ENCODE data around the gene ACRBP.
A peak's percentile ranks its signal among the peaks of the same experiment; 100 is the strongest.

Gene ACRBP

DNA sequence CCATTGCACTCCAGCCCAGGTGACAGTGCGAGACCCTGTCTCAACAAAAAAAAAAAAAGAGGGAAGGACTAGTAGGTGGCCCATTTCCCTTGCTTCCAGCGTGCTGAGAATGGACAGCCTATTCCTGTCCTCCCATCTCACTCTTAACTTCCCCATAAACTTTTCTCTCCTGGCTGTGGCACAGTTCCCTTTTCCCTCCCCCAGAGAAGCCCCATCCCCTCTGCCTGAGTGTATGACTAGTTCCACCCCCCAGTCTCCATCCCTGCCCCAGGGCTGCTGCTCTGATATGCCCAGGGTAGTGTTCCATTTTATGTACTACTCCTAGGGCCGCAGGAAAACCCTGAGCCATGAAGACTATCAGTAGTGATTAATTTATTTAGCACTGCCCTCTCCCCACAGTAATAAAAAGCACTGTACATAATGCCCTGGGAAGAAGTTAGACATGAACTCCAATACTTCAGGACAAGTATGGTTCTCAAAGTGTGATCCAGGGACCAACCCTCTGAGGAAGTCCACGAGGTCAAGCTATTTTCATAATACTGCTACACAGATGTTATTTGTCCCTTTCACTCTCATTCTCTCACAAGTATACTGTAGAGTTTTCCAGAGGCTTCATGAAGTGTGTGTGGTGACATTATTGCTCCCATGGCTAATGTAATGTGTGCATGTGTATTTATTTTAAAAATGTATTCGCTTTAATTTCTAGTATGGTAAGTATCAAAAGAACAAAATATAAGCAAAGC lies 28.6 kb downstream of the ACRBP start:
- no peak overlapping the region for H3K27ac ChIP-seq (ENCODE audit: low read depth, low read length)
- peaks cover 13 to 22% of the 10 kb centered on the region in 2 donors for H3K36me3 ChIP-seq (ENCODE audit: control insufficient read depth in 1 of 2, insufficient read depth in 2 of 2, low read length in 2 of 2)
- peaks cover 5 to 6% of the 10 kb centered on the region in 2 donors for H3K4me1 ChIP-seq (ENCODE audit: control insufficient read depth in 1 of 2, insufficient read depth in 2 of 2, low read length in 2 of 2)
- no peaks in the 10 kb centered on the region for H3K9me3 ChIP-seq (ENCODE audit: control insufficient read depth in 1 of 2, low read length in 2 of 2)
- H3K4me3 ChIP-seq (ENCODE audit: low read depth in 1 of 2, low read length in 2 of 2), result no peak overlapping the region
- no peaks in the 10 kb centered on the region for H3K27me3 ChIP-seq (ENCODE audit: control insufficient read depth in 1 of 2, insufficient read depth in 2 of 2, low read length in 2 of 2)
- no peak overlapping the region for H3K9ac ChIP-seq (ENCODE audit: low read depth in 1 of 2, low read length in 2 of 2)

DNA sequence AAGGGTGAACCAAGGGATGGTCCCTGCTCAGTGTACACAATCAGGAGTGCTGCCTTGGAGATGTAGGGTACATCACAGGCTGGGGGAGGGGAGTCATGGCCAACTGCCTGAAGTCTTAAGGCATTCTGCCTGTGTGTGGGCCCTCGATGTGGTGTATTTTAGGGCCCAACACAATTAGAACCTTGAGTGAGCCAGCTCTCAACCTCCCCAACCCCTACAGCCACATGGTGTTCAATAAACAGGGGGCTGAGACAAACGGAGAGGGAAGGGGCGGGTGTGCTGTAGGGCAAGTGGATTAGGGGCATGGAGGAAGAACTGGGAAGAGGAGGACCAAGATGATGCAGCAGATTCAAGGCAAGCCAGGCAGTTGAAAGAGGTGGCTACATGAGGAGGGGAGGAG lies 31.4 kb downstream of the ACRBP start:
- H3K9me3 ChIP-seq (ENCODE audit: control insufficient read depth in 1 of 2, low read length in 2 of 2), result no peaks in the 10 kb centered on the region
- H3K36me3 ChIP-seq (ENCODE audit: control insufficient read depth in 1 of 2, insufficient read depth in 2 of 2, low read length in 2 of 2), result peaks cover 8 to 13% of the 10 kb centered on the region in 2 donors
- H3K9ac ChIP-seq (ENCODE audit: low read depth in 1 of 2, low read length in 2 of 2), result no peak overlapping the region
- H3K27ac ChIP-seq (ENCODE audit: low read depth, low read length), result no peak overlapping the region
- H3K4me1 ChIP-seq (ENCODE audit: control insufficient read depth in 1 of 2, insufficient read depth in 2 of 2, low read length in 2 of 2), result peaks cover 22 to 25% of the 10 kb centered on the region in 2 donors
- H3K4me3 ChIP-seq (ENCODE audit: low read depth in 1 of 2, low read length in 2 of 2), result no peak overlapping the region
- no peaks in the 10 kb centered on the region for H3K27me3 ChIP-seq (ENCODE audit: control insufficient read depth in 1 of 2, insufficient read depth in 2 of 2, low read length in 2 of 2)

GRCh38 chr12:6614513-6615172 lies 32.6 kb downstream of the ACRBP start:
- H3K9ac ChIP-seq (ENCODE audit: low read depth in 1 of 2, low read length in 2 of 2), result peak overlapping the region; percentile 13 to 53

DNA sequence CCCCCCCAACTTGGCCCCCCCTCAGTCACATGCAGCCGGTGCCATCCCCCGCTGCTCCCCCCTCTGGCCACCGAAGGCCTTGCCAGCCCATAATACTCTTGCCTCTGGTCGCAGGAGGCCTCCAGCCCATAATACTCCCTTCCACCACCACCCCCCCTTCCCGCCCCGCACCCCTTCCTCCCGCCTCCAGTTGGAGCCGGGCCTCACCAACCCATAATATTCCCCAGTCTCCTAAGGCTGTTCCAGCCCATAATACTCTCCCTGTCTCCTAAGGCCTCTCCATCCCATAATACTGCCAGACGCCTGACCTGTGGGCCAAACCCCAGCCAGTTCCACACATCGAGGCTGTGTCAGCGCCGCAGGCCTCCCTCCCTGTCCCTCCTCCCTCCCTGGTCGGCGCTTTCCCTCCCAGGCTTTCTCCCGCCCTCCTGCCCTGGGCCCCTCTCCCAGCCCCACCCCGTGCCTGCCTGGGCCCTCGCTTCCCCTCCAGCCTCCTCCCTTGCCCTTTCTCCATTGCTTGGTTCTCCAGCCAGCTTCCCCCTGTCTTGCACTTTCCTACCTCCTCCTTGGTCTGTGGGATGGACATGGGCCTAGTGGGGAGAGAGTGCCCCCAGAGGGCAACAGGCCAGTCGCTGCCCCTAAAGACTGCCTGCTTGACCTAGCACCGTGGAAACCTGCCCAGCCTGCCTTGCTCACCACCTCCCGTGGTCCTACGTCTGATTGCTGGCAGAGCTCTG lies 33.3 kb downstream of the ACRBP start:
- Histone ChIP-seq H3K4me3 (ENCODE audit: low read depth in 1 of 2, low read length in 2 of 2) (peak overlapping the region in 1 of 2 donors; percentile 48), H3K9me3 (ENCODE audit: control insufficient read depth in 1 of 2, low read length in 2 of 2) (no peaks in the 10 kb centered on the region), H3K27ac (ENCODE audit: low read depth, low read length) (peak overlapping the region; percentile 90), H3K4me1 (ENCODE audit: control insufficient read depth in 1 of 2, insufficient read depth in 2 of 2, low read length in 2 of 2) (peaks cover 22 to 25% of the 10 kb centered on the region in 2 donors), H3K36me3 (ENCODE audit: control insufficient read depth in 1 of 2, insufficient read depth in 2 of 2, low read length in 2 of 2) (no peaks in the 10 kb centered on the region), H3K27me3 (ENCODE audit: control insufficient read depth in 1 of 2, insufficient read depth in 2 of 2, low read length in 2 of 2) (no peaks in the 10 kb centered on the region), H3K9ac (ENCODE audit: low read depth in 1 of 2, low read length in 2 of 2) (peak overlapping the region; percentile 13 to 53)

More at GRCh38 chr12:6614513-6615172, 32.6 kb downstream of the ACRBP start:
- H3K27ac ChIP-seq (ENCODE audit: low read depth, low read length), result peak overlapping the region; percentile 90
- no peak overlapping the region for H3K4me3 ChIP-seq (ENCODE audit: low read depth in 1 of 2, low read length in 2 of 2)
- H3K27me3 ChIP-seq (ENCODE audit: control insufficient read depth in 1 of 2, insufficient read depth in 2 of 2, low read length in 2 of 2), result no peaks in the 10 kb centered on the region
- H3K36me3 ChIP-seq (ENCODE audit: control insufficient read depth in 1 of 2, insufficient read depth in 2 of 2, low read length in 2 of 2), result peaks cover 4% of the 10 kb centered on the region in 2 donors
- no peaks in the 10 kb centered on the region for H3K9me3 ChIP-seq (ENCODE audit: control insufficient read depth in 1 of 2, low read length in 2 of 2)
- H3K4me1 ChIP-seq (ENCODE audit: control insufficient read depth in 1 of 2, insufficient read depth in 2 of 2, low read length in 2 of 2), result peaks cover 22 to 25% of the 10 kb centered on the region in 2 donors

DNA sequence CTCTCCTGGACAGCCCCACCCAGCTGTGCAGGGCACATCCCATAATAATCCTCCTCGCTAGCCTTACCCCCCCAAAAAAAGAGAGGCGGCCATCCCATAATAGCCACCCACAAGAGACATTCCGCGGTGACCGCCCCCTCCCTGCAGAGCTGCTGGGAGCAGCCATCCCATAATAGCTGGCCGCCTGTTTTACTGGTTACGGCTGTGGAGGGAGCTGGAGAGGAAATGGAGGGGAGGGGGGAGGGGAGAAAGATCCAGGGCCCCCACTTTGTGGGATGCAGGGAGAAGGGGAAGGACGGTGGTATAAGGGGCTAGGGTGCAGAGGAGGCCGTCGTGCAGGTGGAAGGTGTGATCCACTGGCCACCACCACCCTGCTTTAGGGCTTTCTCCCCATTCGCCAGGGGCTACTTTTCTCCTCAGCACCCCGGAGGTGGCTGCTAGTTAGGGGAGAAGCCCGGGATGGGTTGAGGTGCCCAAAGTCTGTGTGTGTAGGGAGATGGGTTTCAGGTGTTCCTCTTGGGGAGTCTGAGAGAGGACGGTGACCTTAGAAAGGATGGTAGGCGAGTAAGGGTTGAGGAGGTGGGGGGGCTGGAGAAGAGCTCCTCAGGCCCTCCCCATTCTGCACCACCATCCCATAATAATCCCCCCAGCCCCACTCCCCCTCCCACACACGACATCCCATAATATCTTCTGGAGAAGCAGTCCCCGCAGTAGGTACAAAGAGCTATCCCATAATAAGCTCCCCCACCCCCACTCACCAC lies 34.0 kb downstream of the ACRBP start:
- Histone ChIP-seq H3K4me1 (ENCODE audit: control insufficient read depth in 1 of 2, insufficient read depth in 2 of 2, low read length in 2 of 2) (peaks cover 23 to 27% of the 10 kb centered on the region in 2 donors), H3K27ac (ENCODE audit: low read depth, low read length) (peak overlapping the region; percentile 90), H3K27me3 (ENCODE audit: control insufficient read depth in 1 of 2, insufficient read depth in 2 of 2, low read length in 2 of 2) (no peaks in the 10 kb centered on the region), H3K4me3 (ENCODE audit: low read depth in 1 of 2, low read length in 2 of 2) (peak overlapping the region; percentile 47 to 48), H3K36me3 (ENCODE audit: control insufficient read depth in 1 of 2, insufficient read depth in 2 of 2, low read length in 2 of 2) (no peaks in the 10 kb centered on the region), H3K9me3 (ENCODE audit: control insufficient read depth in 1 of 2, low read length in 2 of 2) (no peaks in the 10 kb centered on the region), H3K9ac (ENCODE audit: low read depth in 1 of 2, low read length in 2 of 2) (peak overlapping the region; percentile 39 to 57)

DNA sequence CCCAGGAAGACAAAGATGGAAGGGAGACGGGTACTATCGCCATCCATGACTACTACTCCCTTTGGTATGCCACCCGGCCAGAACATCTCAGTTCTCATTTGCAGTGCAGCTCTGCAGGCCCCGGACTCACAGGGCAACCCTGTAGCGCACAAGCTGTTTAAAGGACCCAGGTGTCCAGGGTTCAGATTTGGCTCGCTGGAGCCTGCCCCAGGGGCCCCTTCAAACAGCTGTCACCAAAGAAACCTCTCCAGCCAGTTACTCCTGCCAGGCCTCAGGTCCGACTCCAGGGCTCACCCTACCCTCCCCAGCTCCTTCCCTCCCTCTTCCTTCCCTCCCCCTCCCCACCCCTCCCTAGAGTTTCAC lies 34.6 kb downstream of the ACRBP start:
- no peaks in the 10 kb centered on the region for H3K9me3 ChIP-seq (ENCODE audit: control insufficient read depth in 1 of 2, low read length in 2 of 2)
- H3K4me1 ChIP-seq (ENCODE audit: control insufficient read depth in 1 of 2, insufficient read depth in 2 of 2, low read length in 2 of 2), result peaks cover 29 to 33% of the 10 kb centered on the region in 2 donors
- H3K27me3 ChIP-seq (ENCODE audit: control insufficient read depth in 1 of 2, insufficient read depth in 2 of 2, low read length in 2 of 2), result no peaks in the 10 kb centered on the region
- H3K9ac ChIP-seq (ENCODE audit: low read depth in 1 of 2, low read length in 2 of 2), result peak overlapping the region; percentile 2 to 39
- no peaks in the 10 kb centered on the region for H3K36me3 ChIP-seq (ENCODE audit: control insufficient read depth in 1 of 2, insufficient read depth in 2 of 2, low read length in 2 of 2)
- no peak overlapping the region for H3K27ac ChIP-seq (ENCODE audit: low read depth, low read length)
- peak overlapping the region in 1 of 2 donors; percentile 48 for H3K4me3 ChIP-seq (ENCODE audit: low read depth in 1 of 2, low read length in 2 of 2)

- H3K9ac ChIP-seq (ENCODE audit: low read depth in 1 of 2, low read length in 2 of 2), result peak overlapping the region; percentile 2 to 39
- no peak overlapping the region for H3K27ac ChIP-seq (ENCODE audit: low read depth, low read length)
- H3K4me1 ChIP-seq (ENCODE audit: control insufficient read depth in 1 of 2, insufficient read depth in 2 of 2, low read length in 2 of 2), result peaks cover 30 to 35% of the 10 kb centered on the region in 2 donors
- no peaks in the 10 kb centered on the region for H3K27me3 ChIP-seq (ENCODE audit: control insufficient read depth in 1 of 2, insufficient read depth in 2 of 2, low read length in 2 of 2)
- no peaks in the 10 kb centered on the region for H3K9me3 ChIP-seq (ENCODE audit: control insufficient read depth in 1 of 2, low read length in 2 of 2)
- no peak overlapping the region for H3K4me3 ChIP-seq (ENCODE audit: low read depth in 1 of 2, low read length in 2 of 2)
- H3K36me3 ChIP-seq (ENCODE audit: control insufficient read depth in 1 of 2, insufficient read depth in 2 of 2, low read length in 2 of 2), result no peaks in the 10 kb centered on the region
These were observed 35.0 kb downstream of the ACRBP start for GRCh38 chr12:6612247-6612646.

DNA sequence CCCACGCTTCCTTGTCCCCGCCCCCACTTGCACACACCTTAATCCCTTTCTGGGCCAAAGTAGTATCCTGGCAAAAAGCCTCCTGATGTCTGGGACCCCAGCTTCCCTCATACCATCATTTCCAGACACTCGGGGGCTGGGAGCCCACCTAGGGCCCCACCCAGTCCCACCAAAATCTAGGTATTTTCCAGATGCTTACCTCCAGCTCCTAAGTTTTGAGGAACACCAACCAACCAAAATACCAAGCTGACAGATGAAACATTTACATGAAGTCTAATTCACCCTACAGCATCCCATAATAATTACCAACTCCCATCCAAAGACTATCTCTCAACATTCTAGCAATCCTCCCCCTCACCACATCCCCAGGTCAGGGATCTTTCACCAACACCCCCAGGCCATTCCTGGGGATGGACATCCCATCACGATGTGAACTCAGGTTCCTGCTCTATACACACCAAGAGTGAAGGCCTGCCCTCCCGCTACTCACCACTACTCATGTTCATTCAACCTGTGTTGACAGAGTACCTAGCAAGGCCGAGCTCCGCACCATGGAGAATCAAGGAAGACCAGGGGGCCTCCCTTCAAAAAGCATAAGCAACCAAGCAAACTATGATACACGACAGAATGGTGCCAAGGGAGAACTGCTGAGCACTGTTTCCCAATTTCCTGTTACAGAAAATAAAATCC lies 38.5 kb downstream of the ACRBP start:
- Histone ChIP-seq H3K27me3 (ENCODE audit: control insufficient read depth in 1 of 2, insufficient read depth in 2 of 2, low read length in 2 of 2) (no peaks in the 10 kb centered on the region), H3K4me3 (ENCODE audit: low read depth in 1 of 2, low read length in 2 of 2) (no peak overlapping the region), H3K36me3 (ENCODE audit: control insufficient read depth in 1 of 2, insufficient read depth in 2 of 2, low read length in 2 of 2) (peaks cover 0 to 2% of the 10 kb centered on the region in 2 donors), H3K9me3 (ENCODE audit: control insufficient read depth in 1 of 2, low read length in 2 of 2) (no peaks in the 10 kb centered on the region), H3K27ac (ENCODE audit: low read depth, low read length) (no peak overlapping the region), H3K9ac (ENCODE audit: low read depth in 1 of 2, low read length in 2 of 2) (no peak overlapping the region), H3K4me1 (ENCODE audit: control insufficient read depth in 1 of 2, insufficient read depth in 2 of 2, low read length in 2 of 2) (peaks cover 50% of the 10 kb centered on the region in 2 donors)

DNA sequence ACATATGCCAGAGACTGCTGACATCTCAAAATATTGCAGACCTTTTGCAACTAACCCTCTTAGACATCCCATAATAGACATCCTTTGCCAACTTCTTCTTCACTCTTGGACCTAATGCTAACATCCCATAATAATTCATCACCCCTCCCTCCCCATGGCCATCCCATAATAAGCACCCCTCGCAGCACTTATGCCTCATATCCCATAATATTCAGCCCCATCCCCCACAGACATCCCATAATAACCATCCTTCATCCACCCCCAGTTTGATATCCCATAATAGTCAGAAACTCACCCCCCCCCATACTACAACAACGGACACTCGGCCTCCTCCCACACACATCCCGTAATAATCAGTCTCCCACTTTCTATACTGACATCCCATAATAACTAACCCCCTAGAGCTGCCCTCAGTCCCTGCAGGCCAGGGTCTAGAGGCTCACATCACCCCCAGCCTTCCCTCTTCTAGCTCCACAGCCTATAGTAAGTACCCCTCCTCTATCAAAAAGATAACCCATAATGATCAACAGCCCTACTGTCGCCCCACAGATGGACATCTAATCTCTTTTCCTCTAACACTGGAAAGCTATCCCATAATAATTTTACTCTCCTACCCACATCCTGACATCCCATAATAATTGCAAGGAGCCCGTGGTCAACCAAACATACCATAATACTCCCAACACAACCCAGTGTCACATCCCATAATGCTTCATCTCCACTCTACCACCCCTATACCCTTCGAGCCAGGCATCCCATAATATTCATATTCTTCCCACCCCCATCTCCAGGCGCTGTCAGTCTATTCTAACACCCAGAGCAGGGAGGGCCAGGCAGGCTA lies 39.3 kb downstream of the ACRBP start:
- peak overlapping the region in 1 of 2 donors; percentile 32 for H3K4me3 ChIP-seq (ENCODE audit: low read depth in 1 of 2, low read length in 2 of 2)
- H3K27me3 ChIP-seq (ENCODE audit: control insufficient read depth in 1 of 2, insufficient read depth in 2 of 2, low read length in 2 of 2), result no peaks in the 10 kb centered on the region
- peaks cover 1 to 4% of the 10 kb centered on the region in 2 donors for H3K36me3 ChIP-seq (ENCODE audit: control insufficient read depth in 1 of 2, insufficient read depth in 2 of 2, low read length in 2 of 2)
- peaks cover 53 to 54% of the 10 kb centered on the region in 2 donors for H3K4me1 ChIP-seq (ENCODE audit: control insufficient read depth in 1 of 2, insufficient read depth in 2 of 2, low read length in 2 of 2)
- no peak overlapping the region for H3K9ac ChIP-seq (ENCODE audit: low read depth in 1 of 2, low read length in 2 of 2)
- no peaks in the 10 kb centered on the region for H3K9me3 ChIP-seq (ENCODE audit: control insufficient read depth in 1 of 2, low read length in 2 of 2)
- peak overlapping the region; percentile 89 for H3K27ac ChIP-seq (ENCODE audit: low read depth, low read length)

Measured in duodenal mucosa (tissue), 2 donors.